Peyer's patch (tissue), 4 donors: Measurements from ENCODE around the gene BOLA1.

Experiments
- POLR2A ChIP-seq, 2 donors: fragments of 450-650 bp; IDR thresholded peaks; one replicate each; pipeline ENCODE4 v1.5.1; 2017; ENCODE audit warnings: antibody characterized with exemption in 2 of 2, mild to moderate bottlenecking in 2 of 2, moderate library complexity in 2 of 2
- TF ChIP-seq, protein P1 (sequence below), 6 experiments: fragments of 450-650 bp in 4 of 6; fragments of 200-600 bp in 2 of 6; sonication (generic) in 1 of 6; IDR thresholded peaks; one replicate each; pipeline ENCODE4 v1.5.1; 2017 to 2019; ENCODE audit warnings: antibody characterized with exemption in 6 of 6, mild to moderate bottlenecking in 3 of 6, moderate library complexity in 1 of 6

DNA sequence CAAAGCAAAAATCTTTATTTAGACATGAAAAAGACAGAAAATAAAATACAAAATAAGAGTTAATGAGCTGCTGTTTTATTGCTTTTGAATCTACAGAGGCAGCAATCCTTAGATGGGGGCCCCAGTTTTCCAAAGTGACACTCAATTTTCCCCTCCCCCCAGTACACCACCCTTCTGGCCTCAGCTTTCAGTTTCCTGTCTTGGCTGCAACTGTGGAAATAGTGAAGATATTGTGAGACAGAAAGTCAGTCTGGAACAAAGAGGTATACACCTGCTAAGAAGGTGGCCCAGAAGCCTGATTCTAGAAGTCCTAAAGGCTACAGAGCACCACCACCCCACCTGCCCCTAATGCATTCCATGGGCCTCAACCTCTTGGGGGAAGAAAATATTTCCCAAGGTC, 38.4 kb downstream of the BOLA1 start:
- TF ChIP-seq, protein P1, sequence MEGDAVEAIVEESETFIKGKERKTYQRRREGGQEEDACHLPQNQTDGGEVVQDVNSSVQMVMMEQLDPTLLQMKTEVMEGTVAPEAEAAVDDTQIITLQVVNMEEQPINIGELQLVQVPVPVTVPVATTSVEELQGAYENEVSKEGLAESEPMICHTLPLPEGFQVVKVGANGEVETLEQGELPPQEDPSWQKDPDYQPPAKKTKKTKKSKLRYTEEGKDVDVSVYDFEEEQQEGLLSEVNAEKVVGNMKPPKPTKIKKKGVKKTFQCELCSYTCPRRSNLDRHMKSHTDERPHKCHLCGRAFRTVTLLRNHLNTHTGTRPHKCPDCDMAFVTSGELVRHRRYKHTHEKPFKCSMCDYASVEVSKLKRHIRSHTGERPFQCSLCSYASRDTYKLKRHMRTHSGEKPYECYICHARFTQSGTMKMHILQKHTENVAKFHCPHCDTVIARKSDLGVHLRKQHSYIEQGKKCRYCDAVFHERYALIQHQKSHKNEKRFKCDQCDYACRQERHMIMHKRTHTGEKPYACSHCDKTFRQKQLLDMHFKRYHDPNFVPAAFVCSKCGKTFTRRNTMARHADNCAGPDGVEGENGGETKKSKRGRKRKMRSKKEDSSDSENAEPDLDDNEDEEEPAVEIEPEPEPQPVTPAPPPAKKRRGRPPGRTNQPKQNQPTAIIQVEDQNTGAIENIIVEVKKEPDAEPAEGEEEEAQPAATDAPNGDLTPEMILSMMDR (IDR thresholded peaks at IDR 0.05) = no peak
- no peak for TF ChIP-seq POLR2A (IDR thresholded peaks at IDR 0.05)
